Common myeloid progenitor, CD34-positive (primary cell): ENCODE data around the gene GIT2.
A peak's percentile ranks its signal among the peaks of the same experiment; 100 is the strongest.

ENCODE experiments used
- CTCF ChIA-PET: fragments of 350-600 bp; sonication (Branson Sonifier 250); formaldehyde crosslinking; loops from one replicate; lab custom pipeline; 2021; ENCODE audit warnings: antibody characterized with exemption; lab: Charles Lee
- POLR2A ChIA-PET: fragments of 350-600 bp; sonication (Branson Sonifier 250); formaldehyde crosslinking; loops from one replicate; lab custom pipeline; 2021; ENCODE audit warnings: antibody characterized with exemption; lab: Charles Lee
- DNase-seq, 3 donors: peaks; one replicate each; pipeline versions ENCODE4 v3.0.0 to v3.0.0-alpha.2; 2013
- H3K27ac ChIP-seq, 2 experiments: 1 replicate in 1 of 2; 2 replicates in 1 of 2; pipeline ENCODE4 v1.7.0; 2013; ENCODE audit warnings: inconsistent platforms in 2 of 2, low read length in 2 of 2, mild to moderate bottlenecking in 2 of 2, low read depth in 1 of 2, moderate library complexity in 1 of 2; ENCODE audit not compliant: severe bottlenecking in 2 of 2, insufficient read depth in 1 of 2, poor library complexity in 1 of 2
- H3K27me3 ChIP-seq, 5 experiments: replicated peaks in 2 of 5; 1 replicate in 3 of 5; 2 replicates in 2 of 5; pipeline versions ENCODE4 v1.6.1 to v1.7.0; 2013; ENCODE audit warnings: low read length in 4 of 5, mild to moderate bottlenecking in 2 of 5, moderate library complexity in 2 of 5, inconsistent platforms in 1 of 5; ENCODE audit not compliant: insufficient read depth in 5 of 5, control insufficient read depth in 4 of 5
- H3K36me3 ChIP-seq, 4 experiments: 1 replicate in 2 of 4; 2 replicates in 2 of 4; pipeline versions ENCODE4 v1.6.1 to v1.7.0; 2013; ENCODE audit warnings: low read length in 3 of 4, control low read depth in 1 of 4, mild to moderate bottlenecking in 1 of 4; ENCODE audit not compliant: control insufficient read depth in 4 of 4, insufficient read depth in 4 of 4
- H3K4me1 ChIP-seq, 4 experiments: 1 replicate in 3 of 4; 2 replicates in 1 of 4; pipeline versions ENCODE4 v1.6.1 to v1.7.1; 2013; ENCODE audit warnings: low read length in 3 of 4, mild to moderate bottlenecking in 3 of 4, control low read depth in 1 of 4, inconsistent platforms in 1 of 4, moderate library complexity in 1 of 4; ENCODE audit not compliant: control insufficient read depth in 4 of 4, insufficient read depth in 4 of 4; ENCODE audit errors: control extremely low read depth in 1 of 4
- H3K4me3 ChIP-seq, 7 experiments: 1 replicate in 4 of 7; 2 replicates in 3 of 7; pipeline versions ENCODE4 v1.5.1 to v1.7.0; 2013; ENCODE audit warnings: mild to moderate bottlenecking in 7 of 7, low read length in 6 of 7, moderate library complexity in 6 of 7, inconsistent platforms in 2 of 7, low read depth in 2 of 7, control low read depth in 1 of 7; ENCODE audit not compliant: insufficient read depth in 4 of 7, control insufficient read depth in 1 of 7; ENCODE audit errors: extremely low read depth in 1 of 7
- H3K9me3 ChIP-seq, 5 experiments: 1 replicate in 4 of 5; 2 replicates in 1 of 5; pipeline versions ENCODE4 v1.6.1 to v1.7.1; 2013; ENCODE audit warnings: low read length in 4 of 5, mild to moderate bottlenecking in 2 of 5, inconsistent platforms in 1 of 5, low read depth in 1 of 5, moderate library complexity in 1 of 5; ENCODE audit not compliant: control insufficient read depth in 4 of 5, insufficient read depth in 2 of 5; ENCODE audit errors: control extremely low read depth in 1 of 5
- WGBS: methylation state at CpG from one replicate; pipeline ENCODE4 v1.1.5; 2013; ENCODE audit not compliant: insufficient coverage; 5-methylcytosine and 5-hydroxymethylcytosine counted together

Gene GIT2

DNA sequence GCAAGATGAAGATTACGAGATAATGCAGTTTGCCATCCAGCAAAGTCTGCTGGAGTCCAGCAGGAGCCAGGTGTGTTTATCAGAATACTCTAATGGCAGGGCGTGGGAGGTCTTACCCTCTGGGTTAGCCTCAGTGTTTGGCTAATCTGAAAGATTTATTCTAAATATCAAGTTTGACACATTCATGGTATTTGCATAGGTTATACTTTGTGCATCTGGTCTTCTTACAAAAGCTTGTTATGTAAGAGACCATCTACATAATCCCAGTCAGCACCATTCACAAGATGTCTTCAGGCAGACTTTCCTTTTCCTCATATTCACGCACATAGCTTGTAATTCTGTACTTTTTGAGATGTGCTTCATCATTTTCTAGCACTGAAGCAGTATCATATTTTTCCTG is 37.7 kb upstream of the GIT2 start:
- Histone ChIP-seq H3K36me3 (peaks cover 22 to 71% (median 49%) of the 10 kb centered on the region in 4 experiments), H3K4me3 (no peak overlapping the region), H3K27ac (no peak overlapping the region), H3K9me3 (no peaks in the 10 kb centered on the region), H3K27me3 (no peaks in the 10 kb centered on the region), H3K4me1 (peaks cover 1 to 4% (median 3%) of the 10 kb centered on the region in 4 experiments)
- 100% methylated on average over 2 of the region's 3 CpGs for WGBS
- CTCF ChIA-PET: interaction anchor here (1.2 kb wide), 1 partner anchor 9 kb away, joined by 3 read pairs; no protein-coding TSS in a partner anchor
- POLR2A ChIA-PET: no interaction called here
- DNase-seq: no peak

DNA sequence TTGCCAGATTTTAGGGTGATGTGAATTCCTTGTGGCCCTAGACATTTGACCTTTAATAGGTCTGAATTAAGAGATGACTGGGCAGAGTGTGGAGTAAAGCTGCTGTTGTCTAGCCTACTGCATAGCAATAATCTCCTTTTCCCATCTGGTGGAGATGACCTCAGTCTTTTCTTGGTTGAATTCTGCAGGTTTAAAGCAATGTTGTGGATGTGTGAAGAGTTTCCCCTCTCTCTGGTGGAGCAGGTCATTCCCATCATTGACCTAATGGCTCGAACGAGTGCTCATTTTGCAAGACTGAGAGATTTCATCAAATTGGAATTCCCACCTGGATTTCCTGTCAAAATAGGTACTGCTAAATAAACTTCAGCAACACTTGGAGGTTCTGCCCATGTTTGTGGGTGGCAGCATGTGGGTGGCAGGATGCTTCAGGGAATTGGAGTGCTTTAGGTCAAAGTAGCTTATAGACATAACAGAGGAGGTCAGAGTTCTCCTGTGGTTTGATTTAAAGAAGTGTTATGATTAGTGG is 33.2 kb upstream of the GIT2 start:
- DNase-seq: no peak
- no peaks in the 10 kb centered on the region for H3K27me3 ChIP-seq
- no peak overlapping the region for H3K4me3 ChIP-seq
- POLR2A ChIA-PET: no interaction called here
- CTCF ChIA-PET: interaction anchor here (1.5 kb wide), 1 partner anchor 32 kb away, joined by 4 read pairs; no protein-coding TSS in a partner anchor
- no peaks in the 10 kb centered on the region for H3K4me1 ChIP-seq
- no peaks in the 10 kb centered on the region for H3K9me3 ChIP-seq
- no peak overlapping the region for H3K27ac ChIP-seq
- WGBS: 100% methylated on average over 2 of the region's 2 CpGs
- peaks cover 21 to 67% (median 48%) of the 10 kb centered on the region in 4 experiments for H3K36me3 ChIP-seq

DNA sequence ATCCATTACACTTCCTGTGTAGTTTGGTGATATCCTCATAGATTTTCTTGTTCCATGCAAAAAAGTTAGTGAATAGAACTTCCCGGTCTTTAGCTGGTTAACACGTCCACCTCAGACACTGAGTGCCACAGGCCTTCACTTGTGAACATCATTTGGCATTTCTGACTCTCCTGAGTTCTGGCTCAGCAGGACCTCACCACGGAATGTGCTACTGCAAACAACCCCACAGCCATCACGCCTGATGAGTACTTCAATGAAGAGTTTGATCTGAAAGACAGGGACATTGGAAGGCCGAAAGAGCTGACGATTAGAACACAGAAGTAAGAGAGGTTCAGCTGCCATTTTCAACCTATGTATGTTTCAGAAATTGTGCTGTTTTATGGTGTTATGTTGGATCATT is 32.2 kb upstream of the GIT2 start:
- 90% methylated on average over 4 of the region's 6 CpGs for WGBS
- no peak overlapping the region for H3K4me3 ChIP-seq
- H3K9me3 ChIP-seq: no peaks in the 10 kb centered on the region
- POLR2A ChIA-PET: interaction anchor here (0.6 kb wide), 1 partner anchor 8 kb away, joined by 3 read pairs; no protein-coding TSS in a partner anchor
- DNase-seq: no peak
- H3K27ac ChIP-seq: no peak overlapping the region
- CTCF ChIA-PET: interaction anchor here (0.9 to 1.5 kb wide), 4 partner anchors 9 to 31 kb away, joined by 3 to 4 read pairs (median 3); no protein-coding TSS in a partner anchor
- H3K4me1 ChIP-seq: peaks cover 0 to 5% (median 3%) of the 10 kb centered on the region in 4 experiments
- no peaks in the 10 kb centered on the region for H3K27me3 ChIP-seq
- peaks cover 24 to 63% (median 50%) of the 10 kb centered on the region in 4 experiments for H3K36me3 ChIP-seq

DNA sequence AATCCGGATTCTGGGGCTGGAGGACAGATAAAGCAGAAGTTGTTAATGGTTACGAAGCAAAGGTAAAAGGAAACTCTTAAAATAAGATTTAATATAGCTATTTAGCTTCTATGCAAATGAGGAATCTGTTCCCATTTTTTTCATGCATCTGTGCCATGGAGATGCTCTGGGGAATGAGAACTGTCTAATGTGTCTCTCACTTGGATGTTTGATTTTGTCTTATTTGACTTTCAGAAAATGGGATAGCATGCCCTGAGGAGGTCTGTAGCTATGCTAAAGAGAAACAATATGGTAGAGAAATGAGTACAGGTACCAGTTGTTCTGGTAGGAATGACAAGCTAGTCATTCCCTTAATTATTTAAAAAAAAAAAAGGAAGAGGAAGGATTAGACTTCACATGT is 27.9 kb upstream of the GIT2 start:
- CTCF ChIA-PET: interaction anchor here (0.6 to 2.1 kb wide), 6 partner anchors 12 to 407 kb away, joined by 3 to 13 read pairs (median 3); no protein-coding TSS in a partner anchor
- peaks cover 37 to 77% (median 58%) of the 10 kb centered on the region in 4 experiments for H3K36me3 ChIP-seq
- no peaks in the 10 kb centered on the region for H3K9me3 ChIP-seq
- H3K27me3 ChIP-seq: no peaks in the 10 kb centered on the region
- no peak for DNase-seq
- no peak overlapping the region for H3K27ac ChIP-seq
- WGBS: 50% methylated on average over 1 of the region's 2 CpGs
- no peak overlapping the region for H3K4me3 ChIP-seq
- POLR2A ChIA-PET: no interaction called here
- H3K4me1 ChIP-seq: peaks cover 0 to 10% (median 5%) of the 10 kb centered on the region in 4 experiments

DNA sequence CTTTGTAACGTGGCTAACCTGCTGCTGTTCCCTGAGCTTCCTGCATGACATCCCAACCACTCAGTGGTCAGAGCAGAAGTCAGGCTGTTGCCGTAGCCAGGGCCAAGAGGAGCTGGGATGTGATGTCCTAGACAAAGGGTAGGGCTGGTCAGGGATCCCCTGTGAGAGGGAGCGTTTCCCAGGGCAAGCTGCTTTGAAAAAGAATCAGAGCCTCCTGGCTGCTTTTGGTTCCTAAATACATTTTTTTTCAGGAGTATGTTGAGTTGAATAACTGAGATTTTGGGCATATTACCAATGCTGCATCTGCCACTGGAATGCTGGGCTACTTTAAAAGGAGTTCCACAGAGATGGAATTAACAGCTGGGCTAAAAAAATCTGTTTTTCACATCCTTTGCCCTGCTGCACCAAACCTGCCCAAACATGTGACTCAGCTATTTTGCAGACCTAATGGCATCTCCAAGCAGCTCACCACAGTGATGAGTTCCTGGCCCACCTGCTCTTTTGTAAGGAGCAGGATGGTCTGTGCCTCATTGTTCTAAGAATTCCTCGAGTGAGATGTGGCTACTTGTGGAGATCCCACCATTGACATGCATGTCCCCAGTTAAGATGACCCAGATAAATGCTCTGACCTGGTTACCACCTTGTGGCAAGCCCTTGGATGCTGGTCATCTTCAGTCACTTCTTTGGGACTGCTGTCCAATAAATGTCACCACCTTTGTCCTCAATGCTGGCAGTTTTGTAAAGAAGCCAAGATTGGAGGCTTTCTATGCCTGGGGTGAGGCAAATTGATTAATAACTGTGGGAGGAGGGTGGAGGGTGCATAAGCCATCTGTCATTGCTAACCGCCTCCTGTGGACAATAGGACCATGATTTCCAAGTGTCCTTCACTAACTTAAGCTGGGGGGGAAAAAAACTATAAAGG is 27.2 kb upstream of the GIT2 start:
- peaks cover 40 to 79% (median 61%) of the 10 kb centered on the region in 4 experiments for H3K36me3 ChIP-seq
- H3K27ac ChIP-seq: no peak overlapping the region
- peaks cover 0 to 10% (median 5%) of the 10 kb centered on the region in 4 experiments for H3K4me1 ChIP-seq
- CTCF ChIA-PET: interaction anchor here (1.0 to 2.1 kb wide), 10 partner anchors 8 to 317 kb away, joined by 3 to 13 read pairs (median 3); no protein-coding TSS in a partner anchor
- DNase-seq: peak in 1 of 3 donors; percentile 32
- no peak overlapping the region for H3K4me3 ChIP-seq
- WGBS: 78% methylated on average over 3 of the region's 5 CpGs
- no peaks in the 10 kb centered on the region for H3K27me3 ChIP-seq
- H3K9me3 ChIP-seq: no peaks in the 10 kb centered on the region
- POLR2A ChIA-PET: no interaction called here

DNA sequence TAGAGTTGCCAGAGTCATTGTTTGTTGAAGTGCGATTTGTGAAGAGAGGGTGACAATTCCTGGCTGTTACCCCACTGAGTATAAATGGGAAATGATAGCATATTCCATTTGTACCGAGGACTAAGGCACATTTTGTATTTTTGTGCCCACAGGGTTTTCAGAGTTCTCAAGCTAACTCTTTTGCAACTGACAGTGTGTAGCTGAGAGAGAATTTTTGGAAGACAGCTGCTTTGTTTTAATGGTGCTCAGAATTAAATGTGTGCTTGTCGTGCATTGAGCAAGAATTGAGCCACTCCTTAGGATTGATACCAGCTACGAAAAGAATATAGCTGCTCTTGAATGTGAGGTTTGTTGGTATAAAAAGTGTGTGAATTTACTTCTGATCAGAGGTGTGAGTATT is 24.8 kb upstream of the GIT2 start:
- Histone ChIP-seq H3K4me3 (no peak overlapping the region), H3K36me3 (peaks cover 40 to 76% (median 59%) of the 10 kb centered on the region in 4 experiments), H3K27me3 (no peaks in the 10 kb centered on the region), H3K4me1 (peaks cover 0 to 10% (median 5%) of the 10 kb centered on the region in 4 experiments), H3K9me3 (no peaks in the 10 kb centered on the region), H3K27ac (no peak overlapping the region)
- POLR2A ChIA-PET: interaction anchor here (0.6 to 1.6 kb wide), 3 partner anchors 22 to 1463 kb away, joined by 3 to 7 read pairs (median 4); partner anchors contain the start of gene ANKRD13A
- 100% methylated on average over 1 of the region's 4 CpGs for WGBS
- CTCF ChIA-PET: interaction anchor here (1.0 to 2.1 kb wide), 3 partner anchors 10 to 38 kb away, joined by 3 to 5 read pairs (median 4); no protein-coding TSS in a partner anchor
- no peak for DNase-seq
